ENCODE data around the gene MIDN. TPM values are rescaled to one million over a fixed set of nuclear protein-coding genes. Genes with fewer than 3 reads are reported as not detected.

The MIDN gene
- total and polyA plus RNA-seq, 12 donors = 8.6 to 189 (median 59.9) TPM

DNA sequence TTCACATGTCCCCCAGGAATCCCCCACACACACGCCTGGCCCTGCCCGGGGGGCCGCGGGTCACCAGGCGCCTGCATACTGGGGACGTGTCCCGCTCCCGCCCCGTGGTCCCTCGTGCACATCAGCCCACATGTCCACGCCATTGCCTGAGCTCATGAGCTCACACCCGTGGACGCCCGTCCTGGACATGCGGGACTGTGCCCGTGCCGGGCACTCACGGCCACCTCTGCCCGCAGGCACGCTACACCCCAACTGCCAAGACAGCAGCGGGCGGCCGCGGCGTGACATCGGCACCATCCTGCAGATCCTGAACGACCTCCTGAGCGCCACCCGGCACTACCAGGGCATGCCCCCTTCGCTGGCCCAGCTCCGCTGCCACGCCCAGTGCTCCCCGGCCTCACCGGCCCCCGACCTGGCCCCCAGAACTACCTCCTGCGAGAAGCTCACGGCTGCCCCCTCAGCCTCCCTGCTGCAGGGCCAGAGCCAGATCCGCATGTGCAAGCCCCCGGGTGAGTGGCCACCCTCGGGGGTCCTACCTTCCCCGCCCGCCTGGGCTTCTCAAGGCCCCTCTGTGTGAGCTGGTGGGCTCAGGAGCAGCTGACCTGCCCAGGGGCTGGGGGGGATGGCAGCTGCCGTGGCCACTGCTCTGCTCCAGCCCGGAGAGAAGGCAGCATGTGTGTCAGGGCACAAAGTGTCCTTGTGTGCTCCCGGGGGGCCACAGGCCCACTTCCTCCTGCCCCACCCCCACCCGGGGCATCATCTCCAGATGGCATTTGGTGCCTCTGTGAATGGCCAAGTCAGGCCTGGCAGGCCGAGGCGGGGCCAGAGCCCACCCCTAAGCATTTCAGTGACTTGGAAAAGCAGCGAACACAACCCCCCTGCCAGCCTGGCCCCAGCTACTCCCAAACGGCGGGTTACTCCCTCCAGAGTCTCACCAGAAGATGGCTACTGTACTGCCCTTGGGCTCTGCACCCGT is 7.1 kb downstream of the MIDN start:
- Histone ChIP-seq H3K4me3 (no peak overlapping the region), H3K27ac (peak overlapping the region in 4 of 5 donors; percentile 97 to 100 (median 98)), H3K27me3 (no peaks in the 10 kb centered on the region), H3K36me3 (replicated peaks in 1 of 2) (peaks cover 0 to 60% of the 10 kb centered on the region in 2 donors), H3K9me3 (replicated peaks in 1 of 3) (no peaks in the 10 kb centered on the region), H3K4me1 (replicated peaks in 1 of 2) (peaks cover 59 to 63% of the 10 kb centered on the region in 2 donors)
- intact Hi-C loops (cut with DNase I) = no loop called here
- TF ChIP-seq POLR2A (IDR thresholded peaks at IDR 0.05) = no peak
- TF ChIP-seq, protein P1, sequence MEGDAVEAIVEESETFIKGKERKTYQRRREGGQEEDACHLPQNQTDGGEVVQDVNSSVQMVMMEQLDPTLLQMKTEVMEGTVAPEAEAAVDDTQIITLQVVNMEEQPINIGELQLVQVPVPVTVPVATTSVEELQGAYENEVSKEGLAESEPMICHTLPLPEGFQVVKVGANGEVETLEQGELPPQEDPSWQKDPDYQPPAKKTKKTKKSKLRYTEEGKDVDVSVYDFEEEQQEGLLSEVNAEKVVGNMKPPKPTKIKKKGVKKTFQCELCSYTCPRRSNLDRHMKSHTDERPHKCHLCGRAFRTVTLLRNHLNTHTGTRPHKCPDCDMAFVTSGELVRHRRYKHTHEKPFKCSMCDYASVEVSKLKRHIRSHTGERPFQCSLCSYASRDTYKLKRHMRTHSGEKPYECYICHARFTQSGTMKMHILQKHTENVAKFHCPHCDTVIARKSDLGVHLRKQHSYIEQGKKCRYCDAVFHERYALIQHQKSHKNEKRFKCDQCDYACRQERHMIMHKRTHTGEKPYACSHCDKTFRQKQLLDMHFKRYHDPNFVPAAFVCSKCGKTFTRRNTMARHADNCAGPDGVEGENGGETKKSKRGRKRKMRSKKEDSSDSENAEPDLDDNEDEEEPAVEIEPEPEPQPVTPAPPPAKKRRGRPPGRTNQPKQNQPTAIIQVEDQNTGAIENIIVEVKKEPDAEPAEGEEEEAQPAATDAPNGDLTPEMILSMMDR (IDR thresholded peaks at IDR 0.05) = no peak
- peak in 4 of 7 donors; percentile 39 to 66 (median 52) for DNase-seq
- 80 to 91% (median 83%) methylated on average over 26 to 52 of the region's 52 CpGs for WGBS, 4 donors

DNA sequence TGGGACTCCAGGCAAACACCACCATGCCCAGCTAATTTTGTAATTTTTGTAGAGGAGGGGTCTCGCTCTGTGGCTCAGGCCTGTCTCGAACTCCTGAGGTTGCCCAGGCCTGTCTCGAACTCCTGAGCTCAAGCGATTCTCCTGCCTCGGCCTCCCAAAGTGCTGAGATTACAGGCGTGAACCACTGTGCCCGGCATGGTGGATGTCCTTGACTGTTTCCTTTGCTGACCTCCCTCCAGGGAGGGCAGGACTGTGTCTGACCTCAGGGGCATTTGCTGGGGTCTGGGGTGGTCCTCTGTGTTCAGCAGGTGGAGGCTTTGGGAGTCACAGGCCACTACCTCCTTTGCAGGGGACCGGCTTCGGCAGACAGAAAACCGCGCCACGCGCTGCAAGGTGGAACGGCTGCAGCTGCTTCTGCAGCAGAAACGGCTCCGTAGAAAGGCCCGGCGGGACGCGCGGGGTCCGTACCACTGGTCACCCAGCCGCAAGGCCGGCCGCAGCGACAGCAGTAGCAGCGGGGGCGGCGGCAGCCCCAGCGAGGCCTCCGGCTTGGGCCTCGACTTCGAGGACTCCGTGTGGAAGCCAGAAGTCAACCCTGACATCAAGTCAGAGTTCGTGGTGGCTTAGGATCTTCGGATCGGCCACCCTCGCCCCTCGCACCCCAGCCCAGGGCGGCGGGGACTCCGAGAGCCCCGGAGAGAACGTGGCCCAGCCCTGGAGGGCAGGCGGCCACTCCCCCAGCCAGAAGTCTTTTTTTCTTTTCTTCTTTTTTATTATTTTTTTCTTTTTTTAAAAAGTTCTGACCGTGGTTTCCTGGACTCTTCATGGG is 8.5 kb downstream of the MIDN start:
- H3K27ac ChIP-seq = peak overlapping the region in 3 of 5 donors; percentile 46 to 99 (median 98)
- 82 to 89% (median 84%) methylated on average over 16 to 46 of the region's 46 CpGs for WGBS, 4 donors

DNA sequence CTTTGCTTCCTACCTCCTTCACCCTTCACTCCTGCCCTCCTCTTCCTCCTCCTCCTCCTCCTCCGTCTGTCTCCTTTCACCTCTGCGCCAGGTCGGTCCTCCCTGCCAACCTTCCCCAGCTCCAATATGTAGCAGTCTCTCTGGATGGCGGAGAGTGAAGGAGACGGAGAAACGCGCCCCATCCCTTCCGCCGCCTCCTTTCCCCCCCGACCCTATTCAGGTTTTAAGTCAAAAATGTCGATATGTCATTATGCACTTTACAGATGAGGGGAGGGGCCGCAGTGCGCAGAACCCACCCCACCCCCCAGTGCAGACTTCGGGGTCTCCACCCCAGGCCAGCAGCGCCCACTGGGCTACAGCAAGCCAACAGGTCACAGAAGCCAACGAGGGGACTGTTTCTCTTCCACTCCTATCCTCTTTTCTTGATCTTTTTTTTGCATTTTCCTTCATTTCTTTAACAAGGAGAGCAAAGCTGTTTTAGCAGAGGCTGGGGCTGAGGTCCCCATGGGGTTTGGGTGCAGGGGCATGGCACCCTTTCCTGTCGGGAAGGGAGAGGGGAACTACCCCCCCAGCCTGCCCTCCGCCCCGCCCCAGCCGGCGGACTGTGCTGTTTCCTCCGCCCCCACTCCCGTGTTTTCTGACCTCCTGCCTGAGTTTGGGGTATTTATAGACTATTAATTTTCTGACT is 9.2 kb downstream of the MIDN start:
- intact Hi-C loops (cut with DNase I) = no loop called here
- H3K9me3 ChIP-seq (replicated peaks in 1 of 3) = no peaks in the 10 kb centered on the region
- H3K27ac ChIP-seq = peak overlapping the region in 4 of 5 donors; percentile 73 to 99 (median 89)
- TF ChIP-seq, protein P1 (IDR thresholded peaks at IDR 0.05) = no peak
- TF ChIP-seq POLR2A (IDR thresholded peaks at IDR 0.05) = no peak
- peaks cover 64 to 78% of the 10 kb centered on the region in 2 donors for H3K4me1 ChIP-seq (replicated peaks in 1 of 2)
- no peak overlapping the region for H3K4me3 ChIP-seq
- peaks cover 0 to 50% of the 10 kb centered on the region in 2 donors for H3K36me3 ChIP-seq (replicated peaks in 1 of 2)
- DNase-seq = no peak
- no peaks in the 10 kb centered on the region for H3K27me3 ChIP-seq
- 64 to 73% (median 68%) methylated on average over 21 to 23 of the region's 23 CpGs for WGBS, 4 donors

More for the DNA sequence above, 8.5 kb downstream of the MIDN start:
- Histone ChIP-seq H3K4me1 (replicated peaks in 1 of 2) (peaks cover 62 to 71% of the 10 kb centered on the region in 2 donors), H3K4me3 (no peak overlapping the region), H3K9me3 (replicated peaks in 1 of 3) (no peaks in the 10 kb centered on the region), H3K27me3 (no peaks in the 10 kb centered on the region), H3K36me3 (replicated peaks in 1 of 2) (peaks cover 0 to 50% of the 10 kb centered on the region in 2 donors)
- DNase-seq = peak in 1 of 7 donors; percentile 49
- no peak for TF ChIP-seq POLR2A (IDR thresholded peaks at IDR 0.05)
- intact Hi-C loops (cut with DNase I) = no loop called here

DNA sequence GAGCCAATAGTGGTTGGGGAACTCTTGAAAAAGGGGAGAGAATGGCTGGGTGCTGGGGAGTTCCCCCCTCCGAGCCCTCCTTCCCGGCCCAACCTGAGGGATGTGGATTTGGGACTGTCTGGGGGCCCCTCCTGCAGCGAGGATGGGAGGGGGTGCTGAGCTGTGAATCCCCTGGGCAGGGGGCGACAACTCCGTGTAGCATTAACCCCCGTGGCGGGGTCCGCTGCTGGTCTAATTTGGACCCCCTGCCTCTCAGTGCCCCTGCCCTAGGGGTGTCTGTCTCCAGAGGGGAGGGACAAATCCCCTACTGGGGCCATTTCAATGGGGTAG is 9.7 kb downstream of the MIDN start:
- no peak overlapping the region for H3K4me3 ChIP-seq
- H3K4me1 ChIP-seq (replicated peaks in 1 of 2) = peaks cover 62 to 79% of the 10 kb centered on the region in 2 donors
- no peak for DNase-seq
- peaks cover 0 to 50% of the 10 kb centered on the region in 2 donors for H3K36me3 ChIP-seq (replicated peaks in 1 of 2)
- H3K27ac ChIP-seq = peak overlapping the region in 4 of 5 donors; percentile 73 to 93 (median 89)
- TF ChIP-seq POLR2A (IDR thresholded peaks at IDR 0.05) = no peak
- TF ChIP-seq, protein P1 (IDR thresholded peaks at IDR 0.05) = no peak
- no peaks in the 10 kb centered on the region for H3K27me3 ChIP-seq
- intact Hi-C loops (cut with DNase I) = no loop called here
- 60 to 76% (median 69%) methylated on average over 6 to 8 of the region's 8 CpGs for WGBS, 4 donors
- H3K9me3 ChIP-seq (replicated peaks in 1 of 3) = no peaks in the 10 kb centered on the region

Measured in adrenal gland (tissue), 12 donors.